Neuronal stem cell (in vitro differentiated cells): ENCODE data around the gene NEURL1B.
"Not testable (repeated sequence)": the region's sequence is repeated elsewhere in the genome, so short reads cannot be mapped to it uniquely, and the experiment has no call there.

Source experiments
- DNase-seq: peaks from one replicate; pipeline ENCODE4 v3.0.0-alpha.2; 2013; ENCODE audit warnings: low spot score
- H2AFZ ChIP-seq: one replicate; pipeline ENCODE4 v1.6.1; 2013; ENCODE audit warnings: mild to moderate bottlenecking, low read length, inconsistent platforms
- H2AK5ac ChIP-seq: 2 replicates; pipeline ENCODE4 v1.6.1; 2013; ENCODE audit warnings: low read depth, mild to moderate bottlenecking, inconsistent platforms, low read length, moderate library complexity, mixed read lengths
- H2BK120ac ChIP-seq: 2 replicates; pipeline ENCODE4 v1.6.1; 2013; ENCODE audit warnings: low read depth, mild to moderate bottlenecking, inconsistent platforms, low read length, moderate library complexity, mixed read lengths
- H2BK12ac ChIP-seq: one replicate; pipeline ENCODE4 v1.6.1; 2013; ENCODE audit warnings: low read length, inconsistent platforms
- H2BK15ac ChIP-seq: 2 replicates; pipeline ENCODE4 v1.6.1; 2013; ENCODE audit warnings: mild to moderate bottlenecking, low read length, inconsistent platforms, mixed read lengths
- H2BK5ac ChIP-seq: one replicate; pipeline ENCODE4 v1.6.1; 2013; ENCODE audit warnings: inconsistent platforms, mild to moderate bottlenecking, low read length, moderate library complexity
- H3K14ac ChIP-seq: one replicate; pipeline ENCODE4 v1.6.1; 2013; ENCODE audit warnings: low read length, inconsistent platforms
- H3K18ac ChIP-seq: 2 replicates; pipeline ENCODE4 v1.6.1; 2013; ENCODE audit warnings: low read length, inconsistent platforms
- H3K23ac ChIP-seq: 2 replicates; pipeline ENCODE4 v1.6.1; 2013; ENCODE audit warnings: low read depth, mild to moderate bottlenecking, mixed read lengths, low read length, inconsistent platforms; ENCODE audit not compliant: poor library complexity
- H3K27ac ChIP-seq: replicated peaks from 3 replicates; pipeline ENCODE4 v1.5.1; 2013; ENCODE audit warnings: low read length, inconsistent platforms
- H3K27me3 ChIP-seq, 3 experiments: 2 replicates each; pipeline ENCODE4 v1.6.1; 2013; ENCODE audit warnings: low read length in 3 of 3, mild to moderate bottlenecking in 2 of 3, inconsistent platforms in 1 of 3, low read depth in 1 of 3, mixed read lengths in 1 of 3, moderate library complexity in 1 of 3; ENCODE audit not compliant: control insufficient read depth in 3 of 3, insufficient read depth in 3 of 3
- H3K36me3 ChIP-seq, 2 donors: replicated peaks in 1 of 2; 2 replicates each; pipeline ENCODE4 v1.6.1; 2013; ENCODE audit warnings: low read length in 2 of 2; ENCODE audit not compliant: control insufficient read depth in 2 of 2, insufficient read depth in 2 of 2
- H3K4ac ChIP-seq: 2 replicates; pipeline ENCODE4 v1.6.1; 2013; ENCODE audit warnings: inconsistent platforms, mild to moderate bottlenecking, low read length, moderate library complexity
- H3K4me1 ChIP-seq, 2 donors: 1 replicate in 1 of 2; 2 replicates in 1 of 2; pipeline ENCODE4 v1.6.1; 2013; ENCODE audit warnings: low read length in 2 of 2, low read depth in 1 of 2; ENCODE audit not compliant: control insufficient read depth in 2 of 2, insufficient read depth in 1 of 2
- H3K4me2 ChIP-seq: one replicate; pipeline ENCODE4 v1.6.1; 2013; ENCODE audit warnings: mild to moderate bottlenecking, low read length, inconsistent platforms; ENCODE audit not compliant: insufficient read depth, poor library complexity, severe bottlenecking
- H3K4me3 ChIP-seq, 2 donors: 2 replicates each; pipeline ENCODE4 v1.5.1; 2013; ENCODE audit warnings: low read length in 2 of 2, mild to moderate bottlenecking in 2 of 2, inconsistent platforms in 1 of 2, moderate library complexity in 1 of 2
- H3K79me1 ChIP-seq: one replicate; pipeline ENCODE4 v1.6.1; 2013; ENCODE audit warnings: low read depth, mild to moderate bottlenecking, inconsistent platforms, low read length, moderate library complexity
- H3K9ac ChIP-seq: one replicate; pipeline ENCODE4 v1.6.1; 2013; ENCODE audit warnings: mild to moderate bottlenecking, low read depth, low read length, inconsistent platforms; ENCODE audit not compliant: poor library complexity
- H3K9me3 ChIP-seq, 2 donors: replicated peaks in 1 of 2; 2 replicates each; pipeline versions ENCODE3 to v1.6.1; 2013; ENCODE audit warnings: low read length in 2 of 2, mild to moderate bottlenecking in 2 of 2, inconsistent platforms in 1 of 2, low read depth in 1 of 2, mixed read lengths in 1 of 2, moderate library complexity in 1 of 2; ENCODE audit not compliant: control insufficient read depth in 2 of 2, insufficient read depth in 1 of 2
- H4K8ac ChIP-seq: one replicate; pipeline ENCODE4 v1.6.1; 2013; ENCODE audit warnings: low read depth, mild to moderate bottlenecking, inconsistent platforms, low read length, moderate library complexity
- H4K91ac ChIP-seq: one replicate; pipeline ENCODE4 v1.6.1; 2013; ENCODE audit warnings: low read length, low read depth, mild to moderate bottlenecking, inconsistent platforms; ENCODE audit not compliant: poor library complexity
- WGBS, 2 donors: extraction: QIAGEN DNeasy Blood & Tissue Kit; methylation state at CpG; one replicate each; pipeline ENCODE4 v1.1.7; 2013; ENCODE audit warnings: missing lambda C conversion rate in 2 of 2, mixed read lengths in 1 of 2; ENCODE audit not compliant: insufficient read length in 2 of 2, insufficient replicate concordance in 1 of 2; ENCODE audit errors: extremely low coverage in 2 of 2; 5-methylcytosine and 5-hydroxymethylcytosine counted together

NEURL1B gene

GRCh38 chr5:172711321-172711861, 70.3 kb downstream of the NEURL1B start:
- H3K9ac ChIP-seq, H3K27me3 ChIP-seq, H3K4ac ChIP-seq, H2AK5ac ChIP-seq, H2BK15ac ChIP-seq, H2BK5ac ChIP-seq, H3K36me3 ChIP-seq, H3K4me2 ChIP-seq, H2AFZ ChIP-seq, H3K23ac ChIP-seq, H3K79me1 ChIP-seq, H4K91ac ChIP-seq, H2BK12ac ChIP-seq, H3K4me1 ChIP-seq, H3K9me3 ChIP-seq, H4K8ac ChIP-seq, H2BK120ac ChIP-seq, H3K27ac ChIP-seq, H3K18ac ChIP-seq, H3K4me3 ChIP-seq, DNase-seq, H3K14ac ChIP-seq: not testable (repeated sequence)
- no CpG with 5 or more reads among the region's 12 CpGs for WGBS, 2 donors

- H3K36me3 ChIP-seq = no peaks in the 10 kb centered on the region
- WGBS, 2 donors = no CpG with 5 or more reads among the region's 8 CpGs
- H3K4me2 ChIP-seq = no peak overlapping the region
- H2BK5ac ChIP-seq = no peak overlapping the region
- H2BK12ac ChIP-seq = no peak overlapping the region
- H3K27me3 ChIP-seq = peaks cover 0 to 5% (median 2%) of the 10 kb centered on the region in 3 experiments
- no peak overlapping the region for H3K4me3 ChIP-seq
- H3K9me3 ChIP-seq = no peaks in the 10 kb centered on the region
- H2BK120ac ChIP-seq = no peak overlapping the region
- no peak overlapping the region for H3K9ac ChIP-seq
- no peak for DNase-seq
- no peaks in the 10 kb centered on the region for H3K79me1 ChIP-seq
- no peak overlapping the region for H2AK5ac ChIP-seq
- peaks cover 2% of the 10 kb centered on the region in 2 donors for H3K4me1 ChIP-seq
- no peak overlapping the region for H2BK15ac ChIP-seq
- no peak overlapping the region for H2AFZ ChIP-seq
- H4K8ac ChIP-seq = no peak overlapping the region
- H3K27ac ChIP-seq = no peak overlapping the region
- H3K23ac ChIP-seq = no peak overlapping the region
- H3K14ac ChIP-seq = no peak overlapping the region
- H3K18ac ChIP-seq = no peak overlapping the region
- H3K4ac ChIP-seq = no peak overlapping the region
- no peak overlapping the region for H4K91ac ChIP-seq
Observed at GRCh38 chr5:172712610-172713009, 71.5 kb downstream of the NEURL1B start.

- Histone ChIP-seq H2BK5ac (no peak overlapping the region), H2AFZ (peak overlapping the region; percentile 73), H3K23ac (no peak overlapping the region), H3K36me3 (no peaks in the 10 kb centered on the region), H2BK12ac (peak overlapping the region; percentile 63), H2BK120ac (no peak overlapping the region), H3K9me3 (peaks cover 0 to under 1% of the 10 kb centered on the region in 2 donors), H3K4me3 (no peak overlapping the region), H3K79me1 (no peaks in the 10 kb centered on the region), H2AK5ac (peak overlapping the region; percentile 46), H3K4me2 (no peak overlapping the region), H2BK15ac (peak overlapping the region; percentile 44), H3K27ac (no peak overlapping the region), H3K4ac (no peak overlapping the region), H3K18ac (peak overlapping the region; percentile 40), H4K8ac (no peak overlapping the region), H3K14ac (no peak overlapping the region), H4K91ac (no peak overlapping the region), H3K4me1 (peaks cover 2% of the 10 kb centered on the region in 2 donors), H3K9ac (no peak overlapping the region), H3K27me3 (peaks cover 0 to 8% (median 6%) of the 10 kb centered on the region in 3 experiments)
- WGBS, 2 donors = no CpG with 5 or more reads among the region's 15 CpGs
- peak; percentile 58 for DNase-seq
Observed at GRCh38 chr5:172713113-172713808, 72.2 kb downstream of the NEURL1B start.

GRCh38 chr5:172713809-172714490, 72.9 kb downstream of the NEURL1B start:
- Histone ChIP-seq H3K9me3 (peaks cover 0 to 2% of the 10 kb centered on the region in 2 donors), H3K23ac (no peak overlapping the region), H3K4me1 (peaks cover 2% of the 10 kb centered on the region in 2 donors), H3K4me3 (no peak overlapping the region), H2AFZ (no peak overlapping the region), H3K4me2 (no peak overlapping the region), H3K36me3 (no peaks in the 10 kb centered on the region), H3K4ac (no peak overlapping the region), H3K79me1 (no peaks in the 10 kb centered on the region), H3K27me3 (peaks cover 0 to 10% (median 6%) of the 10 kb centered on the region in 3 experiments), H2BK15ac (peak overlapping the region; percentile 44), H2BK12ac (peak overlapping the region; percentile 63), H2AK5ac (peak overlapping the region; percentile 46), H3K9ac (no peak overlapping the region), H4K91ac (no peak overlapping the region), H2BK120ac (no peak overlapping the region), H3K14ac (no peak overlapping the region), H3K27ac (no peak overlapping the region), H3K18ac (no peak overlapping the region), H2BK5ac (no peak overlapping the region), H4K8ac (no peak overlapping the region)
- 100% methylated on average over 1 of the region's 9 CpGs; no CpG with 5 or more reads in 1 of the 2 donors for WGBS, 2 donors
- DNase-seq = no peak
